GM19324 (cell line): ENCODE results near the gene KLHL18.
"Not testable (repeated sequence)": the region's sequence is repeated elsewhere in the genome, so short reads cannot be mapped to it uniquely, and the experiment has no call there.

ENCODE experiments used
- ATAC-seq: cut with Tn5 transposase; IDR thresholded peaks from one replicate; pipeline ENCODE4 v1.9.1; 2021; ENCODE audit warnings: mild to moderate bottlenecking, moderate library complexity; ENCODE audit not compliant: unreplicated experiment, low FRiP score

The KLHL18 gene

GRCh38 chr3:47309231-47309630, 26.5 kb downstream of the KLHL18 start:
- not testable (repeated sequence) for ATAC-seq

GRCh38 chr3:47310391-47310790, 27.6 kb downstream of the KLHL18 start:
- ATAC-seq: no peak

GRCh38 chr3:47313341-47314055, 30.8 kb downstream of the KLHL18 start:
- no peak for ATAC-seq

GRCh38 chr3:47314056-47314764, 31.5 kb downstream of the KLHL18 start:
- no peak for ATAC-seq

GRCh38 chr3:47315069-47315647, 32.4 kb downstream of the KLHL18 start:
- ATAC-seq: no peak

GRCh38 chr3:47316151-47316550, 33.4 kb downstream of the KLHL18 start:
- not testable (repeated sequence) for ATAC-seq

GRCh38 chr3:47318916-47319315, 36.2 kb downstream of the KLHL18 start:
- ATAC-seq: no peak

GRCh38 chr3:47319956-47320355, 37.2 kb downstream of the KLHL18 start:
- ATAC-seq: no peak

GRCh38 chr3:47323431-47324277, 40.9 kb downstream of the KLHL18 start:
- ATAC-seq: no peak

GRCh38 chr3:47324278-47324865, 41.6 kb downstream of the KLHL18 start:
- ATAC-seq: no peak

- no peak for ATAC-seq
Observed at GRCh38 chr3:47333907-47334306, 51.2 kb downstream of the KLHL18 start.

GRCh38 chr3:47337656-47338055, 54.9 kb downstream of the KLHL18 start:
- no peak for ATAC-seq

- no peak for ATAC-seq
Observed at GRCh38 chr3:47339951-47340350, 57.2 kb downstream of the KLHL18 start.

- ATAC-seq: no peak
Observed at GRCh38 chr3:47340866-47341265, 58.1 kb downstream of the KLHL18 start.

- no peak for ATAC-seq
Observed at GRCh38 chr3:47342151-47342550, 59.4 kb downstream of the KLHL18 start.

- no peak for ATAC-seq
Observed at GRCh38 chr3:47342812-47343211, 60.1 kb downstream of the KLHL18 start.

- no peak for ATAC-seq
Observed at GRCh38 chr3:47343471-47343971, 60.8 kb downstream of the KLHL18 start.

GRCh38 chr3:47344971-47345370, 62.2 kb downstream of the KLHL18 start:
- no peak for ATAC-seq

- peak; percentile 76 for ATAC-seq
Observed at GRCh38 chr3:47347217-47347801, 64.6 kb downstream of the KLHL18 start.
